Measurements from ENCODE around the gene WDR75.

Gene WDR75

DNA sequence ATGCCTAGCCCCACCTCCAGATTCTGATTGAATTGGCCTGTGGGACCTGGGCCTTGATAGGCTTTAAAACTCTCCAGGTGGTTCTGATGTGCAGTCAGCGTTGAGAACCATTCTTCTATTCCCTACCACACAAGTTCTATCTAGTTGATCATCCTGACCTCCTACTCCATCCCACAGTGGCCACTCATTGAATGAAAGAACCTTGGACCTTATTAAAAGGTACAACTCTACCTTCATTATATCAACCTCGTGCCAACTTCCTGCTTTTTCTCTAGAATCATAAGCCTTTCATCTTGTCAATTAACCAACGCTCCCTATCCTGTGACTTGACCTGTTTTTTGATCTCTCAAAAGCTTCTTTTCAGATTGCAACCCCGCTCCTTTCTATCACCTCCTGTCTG lies 83.5 kb downstream of the WDR75 start:
- TF ChIP-seq, protein P1, sequence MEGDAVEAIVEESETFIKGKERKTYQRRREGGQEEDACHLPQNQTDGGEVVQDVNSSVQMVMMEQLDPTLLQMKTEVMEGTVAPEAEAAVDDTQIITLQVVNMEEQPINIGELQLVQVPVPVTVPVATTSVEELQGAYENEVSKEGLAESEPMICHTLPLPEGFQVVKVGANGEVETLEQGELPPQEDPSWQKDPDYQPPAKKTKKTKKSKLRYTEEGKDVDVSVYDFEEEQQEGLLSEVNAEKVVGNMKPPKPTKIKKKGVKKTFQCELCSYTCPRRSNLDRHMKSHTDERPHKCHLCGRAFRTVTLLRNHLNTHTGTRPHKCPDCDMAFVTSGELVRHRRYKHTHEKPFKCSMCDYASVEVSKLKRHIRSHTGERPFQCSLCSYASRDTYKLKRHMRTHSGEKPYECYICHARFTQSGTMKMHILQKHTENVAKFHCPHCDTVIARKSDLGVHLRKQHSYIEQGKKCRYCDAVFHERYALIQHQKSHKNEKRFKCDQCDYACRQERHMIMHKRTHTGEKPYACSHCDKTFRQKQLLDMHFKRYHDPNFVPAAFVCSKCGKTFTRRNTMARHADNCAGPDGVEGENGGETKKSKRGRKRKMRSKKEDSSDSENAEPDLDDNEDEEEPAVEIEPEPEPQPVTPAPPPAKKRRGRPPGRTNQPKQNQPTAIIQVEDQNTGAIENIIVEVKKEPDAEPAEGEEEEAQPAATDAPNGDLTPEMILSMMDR (IDR thresholded peaks at IDR 0.05; ENCODE audit: insufficient read depth, low read depth, low read length, missing control alignments) = no peak
- H3K4me3 ChIP-seq (ENCODE audit: low read depth, low read length) = no peak overlapping the region
- no peak for DNase-seq (ENCODE audit: low read depth)
